ENCODE results near the gene HHAT.

- TF ChIP-seq CTCF (IDR thresholded peaks at IDR 0.05): no peak
- TF ChIP-seq EP300 (IDR thresholded peaks at IDR 0.05): no peak
- no peak for TF ChIP-seq POLR2A (IDR thresholded peaks at IDR 0.05; ENCODE audit: low read length)
- TF ChIP-seq RFX5 (IDR thresholded peaks at IDR 0.05): no peak
- no peak for TF ChIP-seq MAX (IDR thresholded peaks at IDR 0.05)
- no peak for TF ChIP-seq CEBPB (IDR thresholded peaks at IDR 0.05)
Observed at GRCh38 chr1:210434223-210434622, 105.5 kb downstream of the HHAT start.
